Fibroblast of lung (primary cell): ENCODE data around the gene SENP6. TPM values are rescaled to one million over a fixed set of nuclear protein-coding genes. Genes with fewer than 3 reads are reported as not detected.

Source experiments
- DNase-seq, 2 donors: peaks; one replicate each; pipeline versions ENCODE4 v3.0.0 to v3.0.0-alpha.2; 2010; ENCODE audit warnings: low read depth in 2 of 2
- H2AFZ ChIP-seq: 2 replicates; pipeline ENCODE4 v1.5.1; 2012; ENCODE audit warnings: low read length, control low read depth, inconsistent platforms
- H3K27ac ChIP-seq: 2 replicates; pipeline ENCODE4 v1.5.1; 2011; ENCODE audit warnings: low read length, control low read depth; ENCODE audit not compliant: insufficient read depth
- H3K27me3 ChIP-seq: 2 replicates; pipeline ENCODE4 v1.5.1; 2011; ENCODE audit warnings: mild to moderate bottlenecking, low read length; ENCODE audit not compliant: control insufficient read depth, insufficient read depth
- H3K36me3 ChIP-seq: 2 replicates; pipeline ENCODE4 v1.5.1; 2011; ENCODE audit warnings: low read length; ENCODE audit not compliant: control insufficient read depth, insufficient read depth
- H3K4me1 ChIP-seq: 2 replicates; pipeline ENCODE4 v1.5.1; 2011; ENCODE audit warnings: low read length; ENCODE audit not compliant: control insufficient read depth, insufficient read depth; ENCODE audit errors: extremely low read depth
- H3K4me2 ChIP-seq: 2 replicates; pipeline ENCODE4 v1.5.1; 2011; ENCODE audit warnings: low read length, control low read depth; ENCODE audit not compliant: insufficient read depth; ENCODE audit errors: extremely low read depth
- H3K4me3 ChIP-seq, 4 experiments: fragments of 200-600 bp in 1 of 4; sonication (generic) in 1 of 4; replicated peaks in 1 of 4; 2 replicates each; pipeline ENCODE4 v1.5.1; 2011 to 2016; ENCODE audit warnings: low read length in 4 of 4, low read depth in 3 of 4, mild to moderate bottlenecking in 3 of 4, control low read depth in 2 of 4, inconsistent platforms in 1 of 4, mixed read lengths in 1 of 4; ENCODE audit not compliant: insufficient read depth in 1 of 4; ENCODE audit errors: control extremely low read depth in 1 of 4
- H3K79me2 ChIP-seq: 2 replicates; pipeline ENCODE4 v1.5.1; 2012; ENCODE audit warnings: mild to moderate bottlenecking, low read length, inconsistent platforms; ENCODE audit not compliant: control insufficient read depth, insufficient read depth
- H3K9ac ChIP-seq: 2 replicates; pipeline ENCODE4 v1.5.1; 2011; ENCODE audit warnings: mild to moderate bottlenecking, low read length, control low read depth; ENCODE audit not compliant: insufficient read depth
- H3K9me3 ChIP-seq: 2 replicates; pipeline ENCODE4 v1.5.1; 2012; ENCODE audit warnings: low read depth, low read length; ENCODE audit not compliant: control insufficient read depth, insufficient read depth
- H4K20me1 ChIP-seq: 2 replicates; pipeline ENCODE4 v1.5.1; 2011; ENCODE audit warnings: low read length; ENCODE audit not compliant: control insufficient read depth, insufficient read depth; ENCODE audit errors: extremely low read depth
- CTCF ChIP-seq, 2 donors: IDR thresholded peaks in 1 of 2; conservative IDR thresholded peaks in 1 of 2; 1 replicate in 1 of 2; 2 replicates in 1 of 2; pipeline ENCODE4 v1.5.1; 2011 to 2012; ENCODE audit warnings: low read length in 2 of 2, control low read depth in 1 of 2, inconsistent platforms in 1 of 2, low read depth in 1 of 2, mild to moderate bottlenecking in 1 of 2
- EZH2 ChIP-seq: IDR thresholded peaks from 2 replicates; pipeline ENCODE4 v1.5.1; 2012; ENCODE audit warnings: low read length, control low read depth, mild to moderate bottlenecking; ENCODE audit errors: missing control alignments
- polyA plus RNA-seq, 2 donors: library from polyadenylated mRNA; depleted of rRNA in 1 of 2; stranded (reverse) in 1 of 2; unstranded in 1 of 2; fragments of >200 nt; gene quantifications; 2 replicates each; pipeline ENCODE4 v1.2.1, GENCODE V29; 2011 to 2012; ENCODE audit warnings: missing spikeins in 1 of 2
- total RNA-seq: library from RNA; depleted of rRNA; stranded (reverse); fragments of >200 nt; gene quantifications from 2 replicates; pipeline ENCODE4 v1.2.1, GENCODE V29; 2014

The SENP6 gene
- total and polyA plus RNA-seq, 2 donors (not counting 1 experiment from before 2014, with no cell fraction given), result 54.5 to 80.6 TPM

- H3K4me3 ChIP-seq, result no peak overlapping the region
- no peak overlapping the region for H3K9ac ChIP-seq
- no peaks in the 10 kb centered on the region for H3K27me3 ChIP-seq
- H3K9me3 ChIP-seq, result no peaks in the 10 kb centered on the region
- no peaks in the 10 kb centered on the region for H3K79me2 ChIP-seq
- no peak overlapping the region for H3K27ac ChIP-seq
- no peaks in the 10 kb centered on the region for H3K4me1 ChIP-seq
- no peak overlapping the region for H3K4me2 ChIP-seq
- H3K36me3 ChIP-seq, result no peaks in the 10 kb centered on the region
- no peaks in the 10 kb centered on the region for H4K20me1 ChIP-seq
- TF ChIP-seq EZH2 (no peak), CTCF (conservative IDR thresholded peaks at IDR 0.05 in 1 of 2, IDR thresholded peaks at IDR 0.05 in 1 of 2; ENCODE audit: low read depth in 1 of 2, low read length in 2 of 2) (no peak)
- H2AFZ ChIP-seq, result no peak overlapping the region
- DNase-seq, result no peak
These were observed 142.3 kb downstream of the SENP6 start for GRCh38 chr6:75743971-75744370.

- Histone ChIP-seq H3K4me3 (no peak overlapping the region), H3K4me1 (no peaks in the 10 kb centered on the region), H3K9ac (no peak overlapping the region), H3K9me3 (no peaks in the 10 kb centered on the region), H4K20me1 (no peaks in the 10 kb centered on the region), H3K36me3 (no peaks in the 10 kb centered on the region), H3K27ac (no peak overlapping the region), H2AFZ (no peak overlapping the region), H3K4me2 (no peak overlapping the region), H3K79me2 (peaks cover 2% of the 10 kb centered on the region), H3K27me3 (no peaks in the 10 kb centered on the region)
- DNase-seq, result no peak
- TF ChIP-seq CTCF (conservative IDR thresholded peaks at IDR 0.05 in 1 of 2, IDR thresholded peaks at IDR 0.05 in 1 of 2; ENCODE audit: low read depth in 1 of 2, low read length in 2 of 2), result no peak
- no peak for TF ChIP-seq EZH2
These were observed 143.7 kb downstream of the SENP6 start for GRCh38 chr6:75745404-75745803.

- H3K27me3 ChIP-seq, result no peaks in the 10 kb centered on the region
- no peak overlapping the region for H3K4me3 ChIP-seq
- no peak for DNase-seq
- no peaks in the 10 kb centered on the region for H4K20me1 ChIP-seq
- no peak overlapping the region for H3K27ac ChIP-seq
- peaks cover 7% of the 10 kb centered on the region for H3K79me2 ChIP-seq
- no peak overlapping the region for H3K9ac ChIP-seq
- H3K4me2 ChIP-seq, result no peak overlapping the region
- H3K36me3 ChIP-seq, result no peaks in the 10 kb centered on the region
- no peaks in the 10 kb centered on the region for H3K9me3 ChIP-seq
- H2AFZ ChIP-seq, result no peak overlapping the region
- H3K4me1 ChIP-seq, result no peaks in the 10 kb centered on the region
- TF ChIP-seq EZH2 (no peak), CTCF (conservative IDR thresholded peaks at IDR 0.05 in 1 of 2, IDR thresholded peaks at IDR 0.05 in 1 of 2; ENCODE audit: low read depth in 1 of 2, low read length in 2 of 2) (no peak)
These were observed 144.5 kb downstream of the SENP6 start for GRCh38 chr6:75746221-75746620.
